Large intestine (tissue), 12 donors: ENCODE measurements around the gene FSTL4. TPM values are rescaled to one million over a fixed set of nuclear protein-coding genes. Genes with fewer than 3 reads are reported as not detected.

ENCODE experiments used
- DNase-seq, 2 donors: peaks; one replicate each; pipeline versions ENCODE4 v3.0.0 to v3.0.0-alpha.2; 2013
- H3K27ac ChIP-seq: one replicate; pipeline ENCODE4 v1.5.1; 2013; ENCODE audit warnings: low read length
- H3K27me3 ChIP-seq: 2 replicates; pipeline ENCODE4 v1.6.1; 2013; ENCODE audit warnings: low read length; ENCODE audit not compliant: control insufficient read depth, insufficient read depth
- H3K36me3 ChIP-seq: 2 replicates; pipeline ENCODE4 v1.6.1; 2013; ENCODE audit warnings: low read length; ENCODE audit not compliant: control insufficient read depth, insufficient read depth
- H3K4me1 ChIP-seq: one replicate; pipeline ENCODE4 v1.6.1; 2013; ENCODE audit warnings: low read length; ENCODE audit not compliant: control insufficient read depth, insufficient read depth
- H3K4me3 ChIP-seq: one replicate; pipeline ENCODE4 v1.5.1; 2013; ENCODE audit warnings: low read length
- H3K9me3 ChIP-seq: one replicate; pipeline ENCODE4 v1.6.1; 2013; ENCODE audit warnings: mild to moderate bottlenecking, low read depth, low read length, moderate library complexity; ENCODE audit not compliant: control insufficient read depth
- WGBS: methylation state at CpG from one replicate; pipeline ENCODE4 v1.1.5; 2013; ENCODE audit warnings: low lambda C conversion rate; ENCODE audit not compliant: insufficient coverage; 5-methylcytosine and 5-hydroxymethylcytosine counted together
- long read RNA-seq, 11 donors: transcript quantifications; one replicate each; lab custom pipeline, GENCODE V29; 2026
- polyA plus RNA-seq: library from polyadenylated mRNA; unstranded; fragments of 120-200 nt; gene quantifications from one replicate; pipeline ENCODE4 v1.2.1, GENCODE V29; 2013

The FSTL4 gene
- polyA plus RNA-seq: 1.4 TPM
- long read RNA-seq, donor 1: 0 reads
- long read RNA-seq, donor 2: 0 reads
- long read RNA-seq, donor 3: 0 reads
- long read RNA-seq, donor 4: 0 reads
- long read RNA-seq, donor 5: 0 reads
- long read RNA-seq, donor 6: 0 reads
- long read RNA-seq, donor 7: 0 reads
- long read RNA-seq, donor 8: 0 reads
- long read RNA-seq, donor 9: 0 reads
- long read RNA-seq, donor 10: 0 reads
- long read RNA-seq, donor 11, full-length matches to known transcripts: 1 of 1 reads
- long read RNA-seq, donor 11, partial matches to known transcripts: 0 of 1 reads
- long read RNA-seq, donor 11, other reads (novel, unspliced or antisense): 0 of 1 reads

DNA sequence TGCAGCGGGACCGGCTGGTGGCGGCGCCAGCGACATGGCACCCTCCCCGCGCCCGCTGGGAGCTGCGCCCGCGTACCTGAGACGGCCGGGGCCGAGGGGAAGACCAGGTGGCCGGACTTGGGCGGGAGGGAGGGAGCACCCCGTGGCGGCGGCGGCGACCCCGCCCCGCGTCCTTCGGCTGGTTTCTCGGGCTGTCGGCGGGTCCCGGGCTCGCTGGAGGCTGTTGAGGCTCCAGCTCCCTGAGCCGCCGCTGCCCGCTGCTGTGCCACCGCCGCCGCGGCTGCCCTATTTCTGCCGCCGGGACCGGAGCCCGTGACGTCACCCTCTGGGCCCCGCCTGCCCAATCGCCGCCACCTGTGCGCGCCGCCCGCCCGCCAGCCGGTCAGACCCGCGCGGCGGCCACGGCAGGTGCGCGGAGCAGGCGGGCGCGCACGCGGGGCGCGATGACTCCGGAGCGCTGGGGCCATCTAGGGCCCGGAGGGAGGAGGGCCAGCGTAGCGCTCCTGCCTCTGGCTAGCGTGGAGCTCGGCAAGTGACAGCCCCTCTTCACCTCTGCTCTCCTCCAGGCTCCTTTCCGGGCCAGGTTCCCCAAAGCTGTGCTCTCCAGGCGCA lies at the start of gene FSTL4:
Gene FSTL4, minus strand, starts transcription at position 293 of the 612 bp plus-strand sequence.
- no peaks in the 10 kb centered on the region for H3K36me3 ChIP-seq
- DNase-seq: peak in 1 of 2 donors; percentile 38
- peaks cover 3% of the 10 kb centered on the region for H3K4me1 ChIP-seq
- peak within 1 kb of the TSS; percentile 10 for H3K4me3 ChIP-seq
- peaks cover 3% of the 10 kb centered on the region for H3K9me3 ChIP-seq
- H3K27me3 ChIP-seq: peaks cover 70% of the 10 kb centered on the region
- no peak within 1 kb of the TSS for H3K27ac ChIP-seq
- no CpG with 5 or more reads among the region's 74 CpGs for WGBS

DNA sequence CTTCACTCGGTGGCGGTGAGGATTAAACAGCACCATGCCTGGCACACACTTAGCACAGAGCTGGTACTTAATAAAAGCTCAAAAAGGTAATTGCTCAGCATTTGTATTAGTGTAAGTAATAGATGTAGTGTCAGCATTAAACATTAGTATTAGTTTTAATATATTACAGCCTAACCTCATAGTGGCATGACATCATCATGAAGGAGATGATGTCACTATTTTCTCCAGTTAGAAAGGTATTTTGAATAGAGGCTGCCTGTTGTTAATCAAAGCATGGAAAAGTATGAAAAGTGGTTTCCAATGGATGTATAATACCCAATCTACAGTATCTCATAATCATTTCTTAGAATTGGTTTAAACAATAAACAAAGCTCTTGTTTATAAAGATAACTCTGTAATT lies 49.0 kb upstream of the FSTL4 start:
- no peak overlapping the region for H3K4me3 ChIP-seq
- no peaks in the 10 kb centered on the region for H3K36me3 ChIP-seq
- H3K27me3 ChIP-seq: peaks cover 11% of the 10 kb centered on the region
- whole genome bisulfite sequencing: no CpG with 5 or more reads among the region's 2 CpGs
- no peaks in the 10 kb centered on the region for H3K4me1 ChIP-seq
- no peak for DNase-seq
- H3K27ac ChIP-seq: no peak overlapping the region
- no peaks in the 10 kb centered on the region for H3K9me3 ChIP-seq

DNA sequence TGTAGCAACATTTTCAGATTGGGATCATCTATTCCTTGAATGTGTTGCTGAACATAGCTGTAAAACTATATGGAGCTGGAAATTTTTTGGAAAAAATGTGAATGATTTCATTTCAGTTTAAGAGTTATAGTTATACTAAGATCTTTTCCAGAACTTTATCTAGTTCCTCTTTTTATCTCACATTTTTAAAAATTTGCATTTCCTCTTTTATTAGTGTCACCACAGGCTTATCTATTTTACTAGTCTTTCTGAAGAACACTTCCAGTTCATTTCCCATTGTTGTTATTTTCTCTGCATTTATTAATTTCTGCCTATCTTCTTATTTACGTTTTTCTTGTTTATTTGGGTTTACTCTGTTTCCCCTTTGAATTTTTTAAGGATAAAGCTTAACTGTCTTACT lies 46.0 kb upstream of the FSTL4 start:
- Histone ChIP-seq H3K27ac (no peak overlapping the region), H3K36me3 (no peaks in the 10 kb centered on the region), H3K4me1 (no peaks in the 10 kb centered on the region), H3K4me3 (no peak overlapping the region), H3K9me3 (no peaks in the 10 kb centered on the region), H3K27me3 (no peaks in the 10 kb centered on the region)
- DNase-seq: no peak
- 56% methylated on average over 1 of the region's 1 CpG for WGBS

DNA sequence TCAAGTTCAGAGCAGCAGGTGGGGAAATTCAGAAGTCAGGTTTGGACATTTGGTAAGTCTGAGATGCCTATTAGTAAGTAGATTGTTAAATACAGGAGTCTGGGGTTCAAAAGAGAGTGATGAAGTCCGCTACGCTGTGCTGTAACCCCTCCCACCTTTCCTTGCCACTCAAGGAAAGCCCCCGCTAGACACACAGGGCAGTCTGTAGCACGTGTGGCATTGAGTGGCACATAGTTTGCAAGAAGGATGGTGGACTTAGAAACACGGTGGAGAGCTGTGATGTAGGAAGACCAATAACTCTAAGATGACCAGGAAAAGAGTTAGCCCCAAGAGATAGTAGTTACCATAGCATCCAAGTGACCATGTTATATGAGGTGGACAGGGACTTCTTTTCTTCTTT lies 44.7 kb upstream of the FSTL4 start:
- Histone ChIP-seq H3K27me3 (no peaks in the 10 kb centered on the region), H3K4me1 (no peaks in the 10 kb centered on the region), H3K9me3 (no peaks in the 10 kb centered on the region), H3K36me3 (no peaks in the 10 kb centered on the region), H3K27ac (no peak overlapping the region), H3K4me3 (no peak overlapping the region)
- DNase-seq: no peak
- 80% methylated on average over 1 of the region's 5 CpGs for WGBS

DNA sequence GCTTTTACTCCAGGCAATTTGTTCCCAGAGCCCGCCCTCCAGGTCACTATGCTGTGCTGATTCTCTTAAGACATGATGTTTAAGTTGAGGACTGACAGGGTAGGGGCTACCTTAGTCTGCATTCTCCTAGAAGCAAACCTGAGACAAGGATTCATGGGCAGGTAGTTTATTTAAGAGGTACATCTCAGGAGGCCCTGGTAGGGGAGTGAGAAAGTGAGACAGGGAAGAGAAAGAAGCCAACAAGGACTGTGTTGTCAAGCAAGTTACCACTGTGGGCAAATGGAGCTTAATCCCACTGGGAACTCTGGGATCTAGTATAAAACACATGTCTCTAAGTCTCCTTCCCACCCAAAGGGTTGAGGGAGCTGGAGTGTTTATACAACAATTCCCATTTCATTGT lies 43.6 kb upstream of the FSTL4 start:
- H3K9me3 ChIP-seq: no peaks in the 10 kb centered on the region
- WGBS: no CpG with 5 or more reads among the region's 1 CpG
- H3K36me3 ChIP-seq: no peaks in the 10 kb centered on the region
- no peak overlapping the region for H3K4me3 ChIP-seq
- H3K27me3 ChIP-seq: no peaks in the 10 kb centered on the region
- H3K27ac ChIP-seq: no peak overlapping the region
- no peaks in the 10 kb centered on the region for H3K4me1 ChIP-seq
- no peak for DNase-seq

DNA sequence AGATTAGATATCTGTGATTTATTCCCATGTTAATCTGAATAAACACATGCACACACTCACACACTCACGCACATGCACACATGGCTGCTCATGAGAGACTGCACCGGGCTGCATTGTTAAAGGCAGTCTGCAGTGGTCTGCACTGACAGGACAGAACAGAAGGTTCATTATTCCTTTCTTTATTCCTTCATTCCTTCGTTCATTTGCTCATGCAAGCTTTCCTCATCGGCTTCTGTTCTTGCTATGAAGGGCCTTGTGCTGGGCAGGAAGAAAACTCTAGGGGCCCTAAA lies 41.4 kb upstream of the FSTL4 start:
- H3K27me3 ChIP-seq: no peaks in the 10 kb centered on the region
- no peaks in the 10 kb centered on the region for H3K36me3 ChIP-seq
- no peak overlapping the region for H3K4me3 ChIP-seq
- no peak overlapping the region for H3K27ac ChIP-seq
- WGBS: 62% methylated on average over 2 of the region's 4 CpGs
- DNase-seq: no peak
- H3K9me3 ChIP-seq: no peaks in the 10 kb centered on the region
- no peaks in the 10 kb centered on the region for H3K4me1 ChIP-seq

DNA sequence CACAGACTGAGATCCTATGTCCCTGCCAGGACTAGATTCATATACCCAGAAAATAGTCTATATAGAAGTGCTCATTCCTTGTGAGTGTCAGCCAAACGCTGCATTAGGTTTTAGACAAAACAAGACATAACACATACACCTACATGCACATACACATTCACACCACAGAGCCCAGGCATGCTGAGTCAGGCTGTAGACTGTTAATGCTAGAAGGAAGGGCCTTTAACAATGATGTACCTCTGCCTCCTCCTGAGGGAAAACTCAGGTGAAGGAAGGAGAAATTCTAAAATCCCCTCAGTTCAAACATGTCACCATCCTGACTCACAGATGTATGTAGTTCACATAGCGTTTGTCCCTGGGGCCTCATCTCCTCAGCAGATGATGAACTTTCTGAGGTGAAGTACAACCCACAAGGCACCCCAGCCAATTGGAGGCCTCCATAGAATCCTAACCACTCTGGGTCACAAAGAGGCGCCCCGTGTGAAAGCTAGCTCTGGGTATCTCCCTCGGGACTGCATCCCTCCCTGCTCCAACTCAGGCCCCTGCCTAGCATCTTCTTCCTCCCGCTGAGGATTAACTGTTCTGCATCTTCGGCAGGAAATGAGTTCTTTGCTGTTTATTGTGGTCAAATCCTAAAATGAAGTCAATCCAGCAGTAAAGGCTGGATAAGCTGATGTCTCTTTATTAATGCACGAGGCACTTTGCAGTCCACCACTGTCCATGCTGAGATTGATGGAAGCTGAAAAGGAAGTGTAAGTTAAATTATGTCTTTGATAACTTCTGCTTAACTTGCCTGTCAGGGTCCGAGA lies 40.8 kb upstream of the FSTL4 start:
- H3K4me3 ChIP-seq: no peak overlapping the region
- no CpG with 5 or more reads among the region's 9 CpGs for WGBS
- DNase-seq: no peak
- H3K27ac ChIP-seq: no peak overlapping the region
- H3K36me3 ChIP-seq: no peaks in the 10 kb centered on the region
- no peaks in the 10 kb centered on the region for H3K4me1 ChIP-seq
- H3K9me3 ChIP-seq: no peaks in the 10 kb centered on the region
- no peaks in the 10 kb centered on the region for H3K27me3 ChIP-seq

DNA sequence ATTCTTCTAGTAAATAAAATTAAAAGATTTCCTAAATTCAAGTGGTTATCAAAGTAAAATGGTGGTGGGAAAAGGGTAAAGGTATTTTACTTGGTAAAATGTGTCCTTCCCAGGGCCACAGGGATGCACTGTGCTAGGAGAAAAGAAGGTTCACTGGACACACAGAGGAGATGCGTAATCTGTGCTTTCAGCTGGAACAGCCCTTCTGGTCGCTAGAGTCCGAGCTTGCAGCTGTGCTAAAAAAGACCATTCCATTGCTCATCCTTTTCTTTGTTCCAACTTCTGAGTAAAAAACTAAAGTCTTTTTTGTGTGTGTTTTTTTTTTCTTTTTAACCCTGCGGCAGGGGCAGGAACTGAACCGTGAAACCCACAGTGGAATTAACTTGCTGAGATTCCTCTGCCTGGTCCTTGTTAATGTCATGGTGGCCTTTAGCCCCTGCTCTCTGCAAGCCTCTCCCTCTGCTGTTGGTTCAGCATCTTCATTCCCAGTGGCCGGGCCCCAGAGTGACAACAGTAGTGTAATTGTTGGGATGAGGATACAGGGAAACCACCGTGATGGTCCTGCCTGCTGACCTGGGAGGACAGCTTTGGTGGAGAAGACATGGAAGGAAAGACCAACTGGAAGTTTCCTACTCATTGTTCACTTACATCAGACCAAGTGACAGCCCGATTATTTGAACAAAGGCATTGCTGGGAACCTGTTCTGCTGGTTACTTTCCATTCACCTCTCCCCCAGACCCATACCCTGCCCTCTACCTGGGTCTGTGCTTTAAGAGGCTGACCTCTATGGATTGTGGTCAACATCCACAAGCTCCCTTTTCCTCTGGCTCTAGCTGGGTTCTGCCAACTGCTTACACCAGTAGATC lies 31.9 kb upstream of the FSTL4 start:
- Histone ChIP-seq H3K27ac (no peak overlapping the region), H3K4me3 (no peak overlapping the region), H3K4me1 (no peaks in the 10 kb centered on the region), H3K27me3 (peaks cover 14% of the 10 kb centered on the region), H3K9me3 (no peaks in the 10 kb centered on the region), H3K36me3 (no peaks in the 10 kb centered on the region)
- no CpG with 5 or more reads among the region's 8 CpGs for WGBS
- DNase-seq: no peak

DNA sequence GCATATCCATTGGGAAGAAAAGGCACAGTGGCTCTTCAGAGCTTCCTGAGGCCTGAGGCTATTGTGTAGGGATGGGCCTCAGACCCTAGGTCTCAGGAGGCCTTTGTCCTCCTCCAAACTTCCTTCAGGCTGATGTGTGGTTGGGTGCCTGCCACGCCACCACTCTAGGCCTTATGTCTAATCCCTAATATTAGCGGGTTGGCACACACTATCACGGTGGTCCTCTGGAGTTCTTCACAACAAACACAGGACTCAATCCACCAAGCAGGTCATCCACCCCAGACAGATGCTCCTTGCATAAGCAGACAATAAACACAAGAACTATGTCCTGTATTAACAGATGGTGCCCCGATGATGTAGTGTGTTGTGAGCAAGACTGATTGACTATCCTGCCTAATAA lies 31.0 kb upstream of the FSTL4 start:
- Histone ChIP-seq H3K4me1 (no peaks in the 10 kb centered on the region), H3K9me3 (no peaks in the 10 kb centered on the region), H3K36me3 (no peaks in the 10 kb centered on the region), H3K4me3 (no peak overlapping the region), H3K27ac (no peak overlapping the region), H3K27me3 (peaks cover 14% of the 10 kb centered on the region)
- no peak for DNase-seq
- no CpG with 5 or more reads among the region's 4 CpGs for WGBS

DNA sequence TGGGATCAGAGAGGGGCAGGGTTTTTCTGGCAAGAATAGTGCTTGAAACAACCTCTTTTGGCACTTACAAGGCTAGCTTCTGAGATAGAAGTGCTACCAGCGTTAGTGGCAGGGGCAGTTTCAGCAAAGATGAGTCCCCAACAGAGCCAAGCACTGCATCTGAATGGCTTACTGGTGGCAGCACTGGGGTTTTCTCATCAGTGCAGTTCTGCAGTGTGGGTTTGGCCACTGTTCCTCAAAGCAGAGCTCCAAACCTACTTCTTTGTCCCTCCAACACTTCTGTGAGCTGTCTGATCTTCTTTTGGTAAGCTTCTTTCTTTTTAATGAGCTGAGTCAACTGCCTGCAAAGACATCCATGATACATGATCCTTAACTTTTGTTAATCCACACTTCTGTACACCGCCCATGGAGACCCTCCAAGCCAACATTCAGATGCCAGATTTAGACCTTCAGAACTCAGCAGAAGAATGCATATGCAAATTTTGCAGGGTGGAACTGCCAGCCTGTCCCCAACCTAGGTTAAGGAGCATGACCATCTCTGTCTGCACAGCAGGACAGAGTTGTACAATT lies 29.9 kb upstream of the FSTL4 start:
- no peak overlapping the region for H3K4me3 ChIP-seq
- H3K27ac ChIP-seq: no peak overlapping the region
- no peaks in the 10 kb centered on the region for H3K36me3 ChIP-seq
- DNase-seq: no peak
- WGBS: no CpG with 5 or more reads among the region's 2 CpGs
- no peaks in the 10 kb centered on the region for H3K9me3 ChIP-seq
- no peaks in the 10 kb centered on the region for H3K4me1 ChIP-seq
- H3K27me3 ChIP-seq: peaks cover 14% of the 10 kb centered on the region
